OCI-M1 (cell line): Measurements from ENCODE around the gene C11orf52.

Experiments
- DNase-seq: peaks from one replicate; lab custom pipeline; 2025; lab: John Stamatoyannopoulos, UW

C11orf52 gene

GRCh38 chr11:111976119-111976766 lies 57.5 kb downstream of the C11orf52 start:
- no peak for DNase-seq
